Breast epithelium (tissue), 4 donors: ENCODE data around the gene SYNPO2. TPM values are rescaled to one million over a fixed set of nuclear protein-coding genes. Genes with fewer than 3 reads are reported as not detected.

Experiments
- DNase-seq, 2 donors: peaks; one replicate each; pipeline ENCODE4 v3.0.0-alpha.2; 2019; ENCODE audit warnings: low spot score in 2 of 2
- H3K27ac ChIP-seq, 2 donors: fragments of 200-600 bp; sonication (generic) in 1 of 2; one replicate each; pipeline ENCODE4 v1.5.1; 2016 to 2019; ENCODE audit warnings: mild to moderate bottlenecking in 1 of 2
- H3K27me3 ChIP-seq, 2 donors: fragments of 200-600 bp; sonication (generic) in 1 of 2; one replicate each; pipeline versions ENCODE4 v1.5.1 to v1.6.0; 2017 to 2019; ENCODE audit warnings: control low read depth in 1 of 2, mild to moderate bottlenecking in 1 of 2
- H3K36me3 ChIP-seq: fragments of 200-600 bp; one replicate; pipeline ENCODE4 v1.5.1; 2019
- H3K4me1 ChIP-seq, 2 donors: fragments of 200-600 bp; sonication (generic); one replicate each; pipeline ENCODE4 v1.5.1; 2016 to 2019; ENCODE audit warnings: control low read depth in 1 of 2
- H3K4me3 ChIP-seq, 3 donors: fragments of 200-600 bp; sonication (generic); 1 replicate in 2 of 3; 2 replicates in 1 of 3; pipeline ENCODE4 v1.5.1; 2016 to 2019; ENCODE audit warnings: mild to moderate bottlenecking in 3 of 3, moderate library complexity in 2 of 3
- H3K9me3 ChIP-seq, 2 donors: fragments of 200-600 bp; sonication (generic) in 1 of 2; one replicate each; pipeline ENCODE4 v1.5.1; 2016 to 2019; ENCODE audit warnings: control low read depth in 1 of 2
- CTCF ChIP-seq, 3 donors: fragments of 450-650 bp; IDR thresholded peaks; one replicate each; pipeline ENCODE4 v1.5.1; 2016 to 2017; ENCODE audit warnings: antibody characterized with exemption in 3 of 3, mild to moderate bottlenecking in 3 of 3, moderate library complexity in 3 of 3
- POLR2A ChIP-seq: fragments of 450-650 bp; IDR thresholded peaks from one replicate; pipeline ENCODE4 v1.6.1; 2016; ENCODE audit warnings: antibody characterized with exemption, mild to moderate bottlenecking, moderate library complexity
- POLR2AphosphoS5 ChIP-seq, 3 donors: sonication (generic); formaldehyde crosslinking; IDR thresholded peaks; one replicate each; pipeline ENCODE4 v1.6.1; 2017; ENCODE audit warnings: antibody characterized with exemption in 3 of 3
- intact Hi-C: fragments of 100-400 bp; cut with DNase I; formaldehyde crosslinking; loops from one replicate; pipeline ENCODE4 v1.15.1; 2023; ENCODE audit warnings: low total_unique reads
- total RNA-seq, 3 donors: library from RNA; depleted of rRNA; stranded (reverse); fragments of >200 nt; gene quantifications; one replicate each; pipeline ENCODE4 v1.1.0, GENCODE V29; 2016

SYNPO2 gene
- total RNA-seq, 3 donors from 2014 or later, result 30.2 to 90.1 (median 52.7) TPM

GRCh38 chr4:119099227-119099810 is 210.7 kb downstream of the SYNPO2 start:
- H3K4me1 ChIP-seq, result no peaks in the 10 kb centered on the region
- no peak for TF ChIP-seq POLR2A
- TF ChIP-seq CTCF (IDR thresholded peaks at IDR 0.05), result no peak
- peak in 1 of 3 donors; percentile 74 for TF ChIP-seq POLR2AphosphoS5 (IDR thresholded peaks at IDR 0.05)
- no peaks in the 10 kb centered on the region for H3K9me3 ChIP-seq
- intact Hi-C loops, result no loop called here
- peak overlapping the region; percentile 44 to 53 for H3K27ac ChIP-seq
- DNase-seq, result no peak
- no peaks in the 10 kb centered on the region for H3K27me3 ChIP-seq
- no peaks in the 10 kb centered on the region for H3K36me3 ChIP-seq
- H3K4me3 ChIP-seq, result no peak overlapping the region

- intact Hi-C loops, result no loop called here
- Histone ChIP-seq H3K4me3 (no peak overlapping the region), H3K4me1 (no peaks in the 10 kb centered on the region), H3K27ac (peak overlapping the region in 1 of 2 donors; percentile 53), H3K36me3 (no peaks in the 10 kb centered on the region), H3K27me3 (no peaks in the 10 kb centered on the region), H3K9me3 (no peaks in the 10 kb centered on the region)
- DNase-seq, result no peak
- TF ChIP-seq CTCF (IDR thresholded peaks at IDR 0.05) (no peak), POLR2A (no peak), POLR2AphosphoS5 (IDR thresholded peaks at IDR 0.05) (no peak)
These were observed 212.0 kb downstream of the SYNPO2 start for GRCh38 chr4:119100655-119101054.

- Histone ChIP-seq H3K27me3 (no peaks in the 10 kb centered on the region), H3K27ac (peak overlapping the region; percentile 70 to 74), H3K4me1 (no peaks in the 10 kb centered on the region), H3K9me3 (no peaks in the 10 kb centered on the region), H3K36me3 (no peaks in the 10 kb centered on the region), H3K4me3 (no peak overlapping the region)
- intact Hi-C loops, result no loop called here
- peak in 1 of 2 donors; percentile 46 for DNase-seq
- TF ChIP-seq POLR2AphosphoS5 (IDR thresholded peaks at IDR 0.05) (peak in 2 of 3 donors; percentile 45 to 68), CTCF (IDR thresholded peaks at IDR 0.05) (no peak)
These were observed 214.6 kb downstream of the SYNPO2 start for GRCh38 chr4:119103263-119103662.

- intact Hi-C loops, result no loop called here
- Histone ChIP-seq H3K27ac (peak overlapping the region; percentile 54 to 84), H3K27me3 (no peaks in the 10 kb centered on the region), H3K4me3 (no peak overlapping the region), H3K4me1 (no peaks in the 10 kb centered on the region), H3K36me3 (no peaks in the 10 kb centered on the region), H3K9me3 (no peaks in the 10 kb centered on the region)
- DNase-seq, result no peak
- TF ChIP-seq POLR2AphosphoS5 (IDR thresholded peaks at IDR 0.05) (no peak), CTCF (IDR thresholded peaks at IDR 0.05) (no peak), POLR2A (no peak)
These were observed 216.1 kb downstream of the SYNPO2 start for GRCh38 chr4:119104644-119105273.

GRCh38 chr4:119105605-119106004 is 217.0 kb downstream of the SYNPO2 start:
- Histone ChIP-seq H3K36me3 (no peaks in the 10 kb centered on the region), H3K9me3 (no peaks in the 10 kb centered on the region), H3K27ac (peak overlapping the region; percentile 75 to 84), H3K27me3 (no peaks in the 10 kb centered on the region), H3K4me1 (no peaks in the 10 kb centered on the region), H3K4me3 (no peak overlapping the region)
- TF ChIP-seq CTCF (IDR thresholded peaks at IDR 0.05) (no peak), POLR2A (no peak), POLR2AphosphoS5 (IDR thresholded peaks at IDR 0.05) (no peak)
- DNase-seq, result no peak
- intact Hi-C loops, result no loop called here
